ENCODE measurements around the gene MAP1A.

MAP1A gene

GRCh38 chr15:43510200-43511011 is 7.0 kb upstream of the MAP1A start:
- peak; percentile 96 to 97 for DNase-seq (ENCODE audit: extremely low read depth in 1 of 2, low read depth in 1 of 2)

DNA sequence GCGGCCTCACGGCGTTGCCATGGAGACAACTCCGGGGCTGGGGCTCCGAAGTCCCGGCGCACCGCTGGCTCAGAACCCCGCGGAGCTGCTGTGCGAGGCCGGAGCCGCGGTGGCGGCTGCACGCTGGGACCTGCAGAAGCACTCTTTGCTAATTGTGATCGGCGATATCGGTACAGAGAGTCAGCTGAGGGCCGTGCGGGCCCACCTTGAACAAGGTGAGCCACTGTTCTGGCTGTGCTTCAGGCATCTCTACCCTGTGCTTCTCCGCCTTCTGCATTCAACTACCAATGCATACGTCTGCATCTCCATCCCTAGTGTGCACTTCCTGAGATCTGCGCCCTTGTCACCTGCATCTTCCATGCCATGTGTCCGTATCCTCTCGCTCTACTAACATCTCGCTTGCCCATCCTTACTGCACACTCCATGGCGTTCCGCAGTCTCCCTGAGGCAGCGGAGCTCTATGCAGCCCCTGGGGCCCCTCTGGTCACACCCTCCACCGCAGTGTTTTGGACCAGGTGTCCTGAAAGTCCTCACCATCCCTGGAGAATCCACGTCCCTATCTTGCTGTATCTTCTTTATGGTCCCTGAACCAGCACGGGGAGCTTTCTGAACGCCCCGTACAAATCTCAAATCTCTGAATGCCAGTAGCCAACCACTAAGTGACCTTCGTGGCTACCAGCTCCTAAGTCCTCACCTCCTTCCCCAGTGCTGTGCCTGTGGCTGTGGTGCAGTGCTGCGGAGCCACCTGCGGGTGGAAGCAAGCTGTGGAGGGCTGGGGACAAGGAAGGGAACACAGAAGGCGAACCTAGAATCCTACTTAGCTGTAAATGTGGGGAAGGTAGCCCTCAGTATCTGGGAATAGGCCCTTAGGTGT is 6.2 kb upstream of the MAP1A start:
- DNase-seq (ENCODE audit: extremely low read depth in 1 of 2, low read depth in 1 of 2), result no peak

- no peak for DNase-seq (ENCODE audit: extremely low read depth in 1 of 2, low read depth in 1 of 2)
These were observed 3.9 kb upstream of the MAP1A start for GRCh38 chr15:43513550-43513949.

DNA sequence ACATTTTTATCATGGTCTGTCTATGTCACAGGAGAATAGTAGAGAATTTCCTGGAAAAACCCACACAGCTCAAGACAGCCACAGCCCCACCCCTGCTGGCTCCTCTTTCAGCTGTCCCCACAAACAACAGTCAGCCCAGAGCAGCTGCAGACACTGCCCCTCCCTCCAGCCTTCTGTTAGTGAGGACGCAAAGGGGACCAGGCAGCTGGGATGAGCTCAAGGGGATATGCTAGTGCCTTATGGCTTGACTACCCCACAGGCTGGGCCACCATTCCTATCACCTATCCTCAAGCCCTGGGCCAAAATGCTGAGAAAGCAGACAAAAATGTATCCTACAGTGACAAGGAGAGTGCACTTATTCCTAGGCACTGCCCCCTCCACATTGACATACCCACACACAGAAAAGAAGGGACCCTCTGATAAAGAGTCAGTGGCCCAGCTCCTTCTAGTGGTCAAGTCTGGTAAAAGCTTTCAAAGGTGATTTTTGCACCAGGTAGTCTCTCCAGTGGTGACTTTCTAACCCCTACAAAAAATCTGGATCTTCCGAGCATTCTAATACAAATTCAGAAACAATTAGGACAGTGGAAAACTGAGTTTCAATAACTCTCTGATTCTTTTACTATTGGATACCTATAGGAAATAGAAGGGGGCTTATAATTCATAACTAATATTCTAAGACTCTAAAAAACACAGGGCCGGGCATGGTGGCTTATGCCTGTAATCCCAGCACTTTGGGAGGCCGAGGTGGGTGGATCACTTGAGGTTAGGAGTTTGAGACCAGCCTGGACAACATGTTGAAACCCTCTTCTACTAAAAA is 3.0 kb upstream of the MAP1A start:
- DNase-seq (ENCODE audit: extremely low read depth in 1 of 2, low read depth in 1 of 2), result no peak

- DNase-seq (ENCODE audit: extremely low read depth in 1 of 2, low read depth in 1 of 2), result no peak
These were observed 1.7 kb upstream of the MAP1A start for GRCh38 chr15:43515741-43516140.

- DNase-seq (ENCODE audit: extremely low read depth in 1 of 2, low read depth in 1 of 2), result no peak
These were observed 1.2 kb upstream of the MAP1A start for GRCh38 chr15:43516185-43516584.

- no peak for DNase-seq (ENCODE audit: extremely low read depth in 1 of 2, low read depth in 1 of 2)
These were observed 531 bp upstream of the MAP1A start for GRCh38 chr15:43516801-43517353.

DNA sequence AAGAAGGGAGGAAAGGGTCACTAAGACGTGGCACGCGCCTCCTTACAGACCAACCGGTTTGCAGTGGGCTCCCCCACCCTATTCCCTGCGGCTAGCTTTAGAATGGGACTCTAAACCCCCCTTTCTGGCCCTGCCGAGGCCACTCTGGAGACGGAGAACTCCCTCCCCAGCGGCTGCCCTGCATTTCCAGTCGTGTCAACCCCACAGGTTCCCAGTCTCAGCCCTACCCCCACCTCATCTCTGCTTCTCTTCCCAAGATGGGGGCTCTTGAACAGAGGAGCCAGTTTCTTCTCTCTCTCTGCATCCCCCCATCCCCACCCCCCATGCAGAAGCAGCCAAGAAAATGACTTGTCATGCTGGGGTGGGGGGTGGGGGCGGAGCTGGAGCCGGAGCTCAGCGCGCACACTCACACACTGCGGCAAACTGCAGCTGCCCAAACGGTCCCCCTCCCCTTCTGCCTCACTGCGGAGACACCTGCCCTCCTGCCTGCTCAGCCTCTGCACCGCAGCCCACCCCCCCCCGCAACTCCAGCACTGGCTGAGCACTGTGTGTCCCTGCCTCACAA is 871 bp downstream of the MAP1A start:
- no peak for DNase-seq (ENCODE audit: extremely low read depth in 1 of 2, low read depth in 1 of 2)

DNA sequence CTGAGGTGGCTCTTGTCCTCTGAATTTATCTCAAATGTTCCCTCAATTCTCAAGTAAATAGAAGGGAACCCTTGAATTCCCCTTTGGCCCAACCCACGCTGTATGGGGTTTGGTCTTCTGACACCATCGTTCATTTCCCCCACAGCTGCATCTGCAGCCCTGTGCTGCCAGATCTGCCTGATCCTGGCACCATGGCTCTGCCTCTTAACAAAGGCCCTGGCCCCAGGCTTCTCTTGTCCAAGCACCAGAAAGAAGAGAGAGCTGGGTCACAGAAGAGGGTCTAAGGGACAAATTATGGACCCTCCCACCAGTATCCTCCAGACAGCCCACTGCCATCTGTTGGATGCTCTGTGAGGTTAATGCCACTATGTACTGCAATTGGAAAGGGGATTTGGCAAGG is 1.8 kb downstream of the MAP1A start:
- DNase-seq (ENCODE audit: extremely low read depth in 1 of 2, low read depth in 1 of 2), result no peak

DNA sequence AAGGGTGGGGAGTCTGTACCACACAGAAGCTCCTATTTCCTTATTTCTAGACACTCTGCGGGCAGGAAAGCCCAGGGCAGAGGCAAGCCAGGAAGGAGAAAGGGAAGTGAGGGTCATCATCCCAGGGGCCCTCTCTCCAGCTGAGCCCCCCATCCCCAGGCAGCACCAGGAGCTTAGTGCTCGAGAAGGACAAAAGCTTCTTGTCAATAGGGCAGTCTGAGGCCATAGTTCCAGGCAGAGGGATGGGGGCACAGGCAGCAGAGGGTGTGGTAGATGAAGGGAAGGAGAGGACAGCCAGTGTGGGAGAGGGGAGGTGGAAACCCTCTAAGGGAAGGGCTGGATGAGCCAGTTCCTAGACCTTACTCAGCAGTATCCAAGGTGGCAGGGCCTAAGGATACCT is 2.7 kb downstream of the MAP1A start:
- DNase-seq (ENCODE audit: extremely low read depth in 1 of 2, low read depth in 1 of 2), result no peak

DNA sequence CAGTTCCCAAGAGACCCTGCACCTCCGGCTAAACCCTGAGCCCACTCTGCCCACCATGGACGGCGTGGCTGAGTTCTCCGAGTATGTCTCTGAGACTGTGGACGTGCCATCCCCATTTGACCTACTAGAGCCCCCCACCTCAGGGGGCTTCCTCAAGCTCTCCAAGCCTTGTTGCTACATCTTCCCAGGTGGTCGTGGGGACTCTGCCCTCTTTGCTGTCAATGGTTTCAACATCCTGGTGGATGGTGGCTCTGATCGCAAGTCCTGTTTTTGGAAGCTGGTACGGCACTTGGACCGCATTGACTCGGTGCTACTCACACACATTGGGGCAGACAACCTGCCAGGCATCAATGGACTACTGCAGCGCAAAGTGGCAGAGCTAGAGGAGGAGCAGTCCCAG is 4.0 kb downstream of the MAP1A start:
- DNase-seq (ENCODE audit: extremely low read depth in 1 of 2, low read depth in 1 of 2), result no peak

GRCh38 chr15:43522247-43522646 is 4.8 kb downstream of the MAP1A start:
- DNase-seq (ENCODE audit: extremely low read depth in 1 of 2, low read depth in 1 of 2), result no peak

- no peak for DNase-seq (ENCODE audit: extremely low read depth in 1 of 2, low read depth in 1 of 2)
These were observed 6.2 kb downstream of the MAP1A start for GRCh38 chr15:43523646-43524045.

GRCh38 chr15:43524254-43524845 is 6.9 kb downstream of the MAP1A start:
- no peak for DNase-seq (ENCODE audit: extremely low read depth in 1 of 2, low read depth in 1 of 2)

GRCh38 chr15:43525131-43525530 is 7.7 kb downstream of the MAP1A start:
- DNase-seq (ENCODE audit: extremely low read depth in 1 of 2, low read depth in 1 of 2), result no peak

- DNase-seq (ENCODE audit: extremely low read depth in 1 of 2, low read depth in 1 of 2), result no peak
These were observed 9.0 kb downstream of the MAP1A start for GRCh38 chr15:43526261-43526930.

GRCh38 chr15:43527016-43527801 is 9.8 kb downstream of the MAP1A start:
- no peak for DNase-seq (ENCODE audit: extremely low read depth in 1 of 2, low read depth in 1 of 2)

- no peak for DNase-seq (ENCODE audit: extremely low read depth in 1 of 2, low read depth in 1 of 2)
These were observed 10.6 kb downstream of the MAP1A start for GRCh38 chr15:43527802-43528541.
